Activated naive CD4-positive, alpha-beta T cell treated with anti-CD3 and anti-CD28 coated beads, Interleukin-2, amount 50 U/mL, for 24 hours (primary cell): ENCODE results near the gene HELQ.

Experiments
- H3K27ac Mint-ChIP-seq: one replicate; pipeline ENCODE4 v1.8.0; 2021; ENCODE audit warnings: mild to moderate bottlenecking, mixed read lengths
- H3K27me3 Mint-ChIP-seq: one replicate; pipeline ENCODE4 v1.8.0; 2021; ENCODE audit warnings: mixed read lengths
- H3K36me3 Mint-ChIP-seq: one replicate; pipeline ENCODE4 v1.8.0; 2021; ENCODE audit warnings: mixed read lengths
- H3K4me1 Mint-ChIP-seq: one replicate; pipeline ENCODE4 v1.8.0; 2021; ENCODE audit warnings: mixed read lengths
- H3K4me3 Mint-ChIP-seq: one replicate; pipeline ENCODE4 v1.8.0; 2021; ENCODE audit warnings: mild to moderate bottlenecking, mixed read lengths
- H3K9me3 Mint-ChIP-seq: one replicate; pipeline ENCODE4 v1.8.0; 2021; ENCODE audit warnings: mixed read lengths

HELQ gene

DNA sequence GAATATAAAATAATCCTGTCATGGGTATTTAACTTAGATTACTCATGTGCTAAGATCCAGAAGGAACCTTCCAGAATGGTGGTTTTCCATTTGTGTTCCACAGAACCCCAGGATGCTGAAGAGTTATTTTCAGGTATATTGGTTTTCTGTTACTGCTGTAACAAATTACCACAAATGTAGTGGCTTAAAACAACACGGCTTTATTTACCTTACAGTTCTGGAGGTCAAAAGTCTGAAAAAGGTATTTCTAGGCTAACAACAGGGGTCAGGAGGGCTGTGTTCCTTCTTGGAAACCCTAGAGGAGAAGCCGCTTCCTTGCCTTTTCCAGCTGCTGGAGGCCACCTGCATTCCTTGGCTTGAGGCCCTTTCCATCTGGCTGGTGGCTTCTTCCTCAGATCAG is 63.1 kb downstream of the HELQ start:
- peaks cover 2% of the 10 kb centered on the region for H3K36me3 Mint-ChIP-seq
- no peaks in the 10 kb centered on the region for H3K27me3 Mint-ChIP-seq
- no peak overlapping the region for H3K4me3 Mint-ChIP-seq
- peaks cover 13% of the 10 kb centered on the region for H3K4me1 Mint-ChIP-seq
- no peak overlapping the region for H3K27ac Mint-ChIP-seq
- H3K9me3 Mint-ChIP-seq: no peaks in the 10 kb centered on the region

DNA sequence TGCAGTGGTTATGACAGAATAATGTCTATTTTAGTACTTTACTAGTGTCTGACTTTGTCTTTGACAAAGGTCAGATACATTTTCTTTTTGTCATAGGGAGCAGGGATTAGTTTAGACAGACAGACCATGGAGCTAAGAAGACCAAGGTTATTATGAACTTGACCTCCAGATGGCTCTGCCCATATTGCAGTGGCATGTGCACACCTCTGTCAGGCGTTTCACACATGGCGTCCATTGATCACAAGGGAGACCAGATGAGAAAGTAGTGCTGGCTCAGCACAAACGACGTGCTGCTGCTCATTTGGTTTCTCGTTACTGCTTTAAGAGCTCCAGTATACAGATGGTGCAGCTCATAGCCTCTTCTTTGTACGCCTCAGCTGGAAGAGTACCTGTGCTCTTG is 64.7 kb downstream of the HELQ start:
- Mint-ChIP-seq H3K27ac (no peak overlapping the region), H3K36me3 (no peaks in the 10 kb centered on the region), H3K27me3 (no peaks in the 10 kb centered on the region), H3K4me3 (no peak overlapping the region), H3K4me1 (peaks cover 18% of the 10 kb centered on the region), H3K9me3 (no peaks in the 10 kb centered on the region)

DNA sequence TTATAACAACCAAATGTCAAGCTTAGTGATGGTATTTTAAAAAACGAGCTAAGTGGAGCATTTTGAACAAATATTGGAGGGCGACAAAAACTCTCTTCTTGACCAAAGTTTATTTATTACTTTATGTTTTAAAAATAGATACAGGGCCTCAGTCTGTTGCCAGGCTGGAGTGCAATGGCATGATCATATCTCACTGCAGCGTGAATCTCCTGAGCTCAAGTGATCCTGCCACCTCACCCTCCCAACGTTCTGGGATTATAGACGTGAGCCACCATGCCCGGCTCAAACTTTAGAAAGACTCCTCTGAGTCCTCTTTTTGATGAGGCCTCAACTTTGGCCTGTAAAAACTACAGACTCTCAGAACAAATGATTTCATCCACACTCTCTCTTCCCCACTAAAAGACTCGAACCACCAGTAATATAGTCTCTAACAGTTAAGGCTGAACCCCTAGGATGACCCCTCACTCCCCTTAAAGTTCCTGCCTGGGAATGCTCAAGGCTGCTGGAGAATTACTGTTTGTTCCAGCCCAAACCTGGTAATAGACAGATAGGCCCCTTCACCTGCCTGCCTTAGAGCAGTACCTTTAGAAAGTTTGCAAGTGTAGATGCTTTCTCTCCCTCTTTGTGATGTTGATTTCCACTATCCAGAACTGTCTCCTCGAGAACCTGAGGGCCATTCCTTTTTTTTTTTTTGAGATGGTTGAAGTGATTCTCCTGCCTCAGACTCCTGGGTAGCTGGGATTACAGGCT is 65.7 kb downstream of the HELQ start:
- no peak overlapping the region for H3K27ac Mint-ChIP-seq
- H3K4me1 Mint-ChIP-seq: peaks cover 18% of the 10 kb centered on the region
- H3K27me3 Mint-ChIP-seq: no peaks in the 10 kb centered on the region
- H3K4me3 Mint-ChIP-seq: no peak overlapping the region
- no peaks in the 10 kb centered on the region for H3K9me3 Mint-ChIP-seq
- H3K36me3 Mint-ChIP-seq: no peaks in the 10 kb centered on the region

DNA sequence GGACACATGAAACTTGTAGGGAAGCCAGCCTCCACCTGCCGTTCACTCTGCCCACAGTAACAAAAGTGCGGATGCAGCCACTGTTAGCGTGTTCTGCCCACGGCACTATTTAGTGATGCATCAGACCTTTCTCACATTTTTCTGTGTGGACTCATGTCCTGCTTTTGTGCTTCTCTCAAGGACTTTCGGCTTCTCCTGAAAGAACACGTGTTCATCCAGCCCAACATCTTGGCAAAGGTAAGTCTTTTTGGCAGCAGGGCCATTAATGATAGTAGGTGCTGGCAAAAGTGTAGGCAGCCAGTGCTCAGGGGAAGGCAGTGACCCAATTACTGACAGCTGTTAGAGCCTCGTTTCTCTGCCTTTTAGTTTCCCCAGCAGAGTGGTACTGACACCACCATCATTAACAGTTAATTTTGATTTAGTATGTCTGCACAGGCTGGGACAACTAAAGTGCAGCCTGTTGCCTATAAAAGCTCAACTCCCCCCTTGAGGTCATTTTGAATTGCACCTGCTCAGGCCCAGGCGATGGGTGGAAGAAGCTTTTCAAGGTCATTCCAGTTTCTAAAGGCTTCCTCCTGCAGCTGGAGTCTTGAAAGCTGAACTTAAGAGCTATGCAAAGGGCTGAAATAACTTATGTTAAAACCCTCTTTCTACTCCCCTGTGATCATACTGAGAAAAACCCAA is 66.4 kb downstream of the HELQ start:
- Mint-ChIP-seq H3K36me3 (no peaks in the 10 kb centered on the region), H3K4me1 (peaks cover 18% of the 10 kb centered on the region), H3K27ac (no peak overlapping the region), H3K4me3 (no peak overlapping the region), H3K27me3 (no peaks in the 10 kb centered on the region), H3K9me3 (no peaks in the 10 kb centered on the region)

DNA sequence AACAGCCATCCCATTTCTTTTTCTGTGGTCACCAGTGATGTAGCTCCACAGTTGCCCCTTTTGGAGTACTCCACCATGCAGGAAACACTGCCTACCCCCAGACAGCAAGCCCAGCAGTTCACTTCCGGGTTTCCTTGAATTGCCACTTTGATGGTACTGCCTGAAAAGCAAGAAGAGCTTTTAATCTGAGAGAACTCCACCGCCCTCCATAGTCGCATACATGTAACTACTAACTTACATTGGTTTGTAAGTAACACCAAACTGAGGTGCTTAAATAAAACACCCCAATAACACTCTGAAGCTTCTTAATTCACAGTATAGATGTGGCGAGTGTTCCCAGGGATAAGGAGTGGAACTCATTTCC is 67.3 kb downstream of the HELQ start:
- H3K4me3 Mint-ChIP-seq: no peak overlapping the region
- H3K9me3 Mint-ChIP-seq: no peaks in the 10 kb centered on the region
- peaks cover 18% of the 10 kb centered on the region for H3K4me1 Mint-ChIP-seq
- H3K27me3 Mint-ChIP-seq: no peaks in the 10 kb centered on the region
- no peaks in the 10 kb centered on the region for H3K36me3 Mint-ChIP-seq
- peak overlapping the region; percentile 89 for H3K27ac Mint-ChIP-seq

DNA sequence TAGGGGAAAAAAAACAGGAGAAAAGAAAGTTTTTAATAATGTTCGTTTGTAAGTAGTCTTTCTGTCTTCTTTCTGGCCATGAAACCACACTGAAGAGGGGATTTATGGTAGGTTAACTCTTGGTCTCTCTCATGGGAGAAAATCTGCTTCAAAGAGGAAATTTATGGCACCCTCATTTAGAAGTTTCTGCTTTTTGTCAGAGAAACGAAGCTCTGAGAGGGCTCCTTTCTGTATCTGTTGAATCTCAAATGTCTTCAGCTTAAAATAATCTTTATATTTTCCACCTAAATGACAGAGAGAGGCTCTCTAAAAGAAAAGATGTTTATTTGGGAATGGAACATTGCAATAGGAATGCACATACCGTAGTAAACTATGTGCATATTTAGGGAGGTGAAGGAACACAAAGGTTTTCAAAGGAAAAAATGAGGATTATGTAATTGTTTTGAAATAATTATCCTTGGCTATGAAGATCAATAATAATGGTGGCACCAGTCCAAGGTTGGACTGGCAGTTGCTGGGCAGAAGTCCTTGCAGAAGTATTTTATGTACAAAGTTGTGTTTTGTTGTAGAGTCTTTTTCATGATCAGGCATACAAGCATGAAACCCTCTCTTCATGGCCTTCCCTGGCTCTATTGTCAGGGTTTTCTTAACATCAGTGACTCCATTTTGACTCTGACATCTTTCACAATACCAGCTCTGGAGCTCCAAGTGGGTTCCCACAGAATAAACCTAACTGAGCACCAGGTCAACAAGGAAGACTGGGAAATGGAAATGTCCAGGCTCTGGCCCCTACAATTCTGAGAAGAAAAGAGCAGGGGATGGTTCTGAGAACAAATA is 67.9 kb downstream of the HELQ start:
- Mint-ChIP-seq H3K27ac (peak overlapping the region; percentile 89), H3K4me1 (peaks cover 18% of the 10 kb centered on the region)

DNA sequence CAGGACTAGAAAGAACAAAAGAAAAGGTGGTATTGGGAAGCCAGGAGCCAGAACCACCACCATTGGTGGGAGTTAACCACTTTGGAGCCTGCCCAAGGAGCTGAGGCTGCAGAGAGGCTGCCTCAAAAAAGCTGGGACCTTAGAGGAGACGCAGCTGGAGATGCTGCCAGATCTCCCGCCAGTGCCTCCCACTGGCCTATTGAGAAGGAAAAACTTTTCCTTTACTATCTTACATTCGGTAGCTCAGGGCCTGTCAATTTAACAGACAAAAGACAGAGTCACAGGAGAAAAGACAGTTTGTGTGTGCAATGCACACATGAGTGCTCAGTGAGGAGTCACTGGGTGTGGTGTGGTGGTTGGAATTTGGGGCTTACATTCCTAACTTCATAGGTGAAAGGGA is 68.6 kb downstream of the HELQ start:
- no peak overlapping the region for H3K27ac Mint-ChIP-seq
- H3K4me1 Mint-ChIP-seq: peaks cover 18% of the 10 kb centered on the region
- H3K27me3 Mint-ChIP-seq: no peaks in the 10 kb centered on the region
- no peaks in the 10 kb centered on the region for H3K36me3 Mint-ChIP-seq
- H3K4me3 Mint-ChIP-seq: no peak overlapping the region
- H3K9me3 Mint-ChIP-seq: no peaks in the 10 kb centered on the region

More for the DNA sequence above, 67.9 kb downstream of the HELQ start:
- no peak overlapping the region for H3K4me3 Mint-ChIP-seq
- H3K27me3 Mint-ChIP-seq: no peaks in the 10 kb centered on the region
- no peaks in the 10 kb centered on the region for H3K9me3 Mint-ChIP-seq
- no peaks in the 10 kb centered on the region for H3K36me3 Mint-ChIP-seq

DNA sequence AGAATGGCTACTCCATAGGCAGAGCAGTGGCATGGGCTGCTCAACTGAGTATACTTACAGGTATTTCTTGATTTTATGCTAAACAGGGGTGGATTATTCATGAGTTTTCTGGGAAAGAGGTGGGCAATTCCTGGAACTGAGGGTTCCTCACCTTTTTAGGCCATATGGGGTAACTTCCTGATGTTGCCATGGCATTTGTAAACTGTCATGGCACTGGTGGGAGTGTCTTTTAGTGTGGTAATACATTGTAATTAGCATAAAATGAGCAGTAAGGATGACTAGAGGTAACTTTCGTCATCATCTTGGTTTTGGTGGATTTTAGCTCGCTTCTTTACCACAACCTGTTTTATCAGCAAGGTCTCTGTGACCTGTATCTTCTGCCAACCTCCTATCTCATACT is 72.8 kb downstream of the HELQ start:
- H3K4me1 Mint-ChIP-seq: peaks cover 8% of the 10 kb centered on the region
- H3K4me3 Mint-ChIP-seq: no peak overlapping the region
- peaks cover 4% of the 10 kb centered on the region for H3K9me3 Mint-ChIP-seq
- no peaks in the 10 kb centered on the region for H3K27me3 Mint-ChIP-seq
- no peaks in the 10 kb centered on the region for H3K36me3 Mint-ChIP-seq
- no peak overlapping the region for H3K27ac Mint-ChIP-seq

DNA sequence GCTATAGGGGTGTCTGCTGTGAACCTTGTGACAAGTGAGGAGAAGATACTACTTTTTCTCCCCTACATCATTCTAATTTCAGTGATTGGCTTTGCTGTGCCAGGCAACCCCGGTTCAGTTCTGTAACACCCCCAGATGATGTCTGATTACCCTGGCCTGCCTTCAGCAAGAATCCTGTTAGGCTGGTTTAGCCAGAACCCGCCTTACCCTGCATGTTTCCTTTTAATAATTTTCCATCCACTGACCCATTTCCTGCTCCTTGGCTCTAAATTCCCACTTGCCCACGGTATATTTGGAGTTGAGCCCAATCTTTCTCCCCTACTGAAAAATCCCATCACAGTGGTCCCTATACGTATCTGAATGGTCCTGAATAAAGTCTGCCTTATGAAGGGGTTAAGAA is 74.5 kb downstream of the HELQ start:
- peaks cover 4% of the 10 kb centered on the region for H3K9me3 Mint-ChIP-seq
- no peaks in the 10 kb centered on the region for H3K27me3 Mint-ChIP-seq

DNA sequence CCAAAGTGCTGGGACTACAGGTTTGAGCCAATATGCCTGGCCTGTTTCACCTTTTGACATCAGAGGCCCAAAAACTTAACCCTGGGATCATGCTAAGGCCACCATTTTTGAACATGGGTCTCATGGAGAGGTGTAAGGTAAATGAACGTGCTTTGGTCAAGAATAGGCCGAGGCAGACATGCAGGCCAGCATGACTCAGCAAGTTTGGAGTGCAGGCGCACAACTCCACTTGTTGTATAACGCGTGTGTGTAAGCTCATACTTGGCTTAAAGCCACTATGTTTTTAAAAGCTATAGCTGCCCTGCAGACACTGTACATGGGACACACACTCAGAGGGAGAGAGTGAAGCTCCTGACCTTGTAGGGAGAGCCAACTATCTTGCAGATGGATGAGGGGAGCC is 77.2 kb downstream of the HELQ start:
- Mint-ChIP-seq H3K4me3 (no peak overlapping the region), H3K4me1 (no peaks in the 10 kb centered on the region), H3K27ac (no peak overlapping the region), H3K27me3 (peaks cover 5% of the 10 kb centered on the region), H3K9me3 (peaks cover 4% of the 10 kb centered on the region), H3K36me3 (peaks cover 6% of the 10 kb centered on the region)

More for the DNA sequence above, 74.5 kb downstream of the HELQ start:
- Mint-ChIP-seq H3K4me3 (no peak overlapping the region), H3K36me3 (peaks cover 1% of the 10 kb centered on the region), H3K4me1 (no peaks in the 10 kb centered on the region), H3K27ac (no peak overlapping the region)

DNA sequence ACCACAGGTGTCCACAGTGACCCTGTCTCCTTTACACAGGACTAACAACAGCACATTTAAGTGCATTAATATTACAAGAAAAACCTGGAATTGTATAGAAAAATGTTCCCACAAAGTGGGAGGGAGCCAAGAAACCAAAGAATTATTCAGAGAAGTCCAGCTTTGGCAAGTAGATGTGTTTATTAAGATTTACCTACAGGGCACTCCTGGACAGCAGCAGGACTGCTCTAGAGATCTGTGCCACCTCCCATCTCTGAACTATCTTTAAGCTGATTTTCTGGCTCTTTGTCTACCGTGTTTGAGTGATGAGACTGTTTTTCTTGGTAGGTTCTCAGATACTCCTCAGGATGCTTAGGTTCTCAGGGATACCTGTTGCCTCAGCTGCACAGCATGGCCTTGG is 82.7 kb downstream of the HELQ start:
- Mint-ChIP-seq H3K4me1 (no peaks in the 10 kb centered on the region), H3K9me3 (no peaks in the 10 kb centered on the region), H3K27ac (no peak overlapping the region), H3K4me3 (no peak overlapping the region), H3K36me3 (peaks cover 6% of the 10 kb centered on the region), H3K27me3 (peaks cover 5% of the 10 kb centered on the region)

DNA sequence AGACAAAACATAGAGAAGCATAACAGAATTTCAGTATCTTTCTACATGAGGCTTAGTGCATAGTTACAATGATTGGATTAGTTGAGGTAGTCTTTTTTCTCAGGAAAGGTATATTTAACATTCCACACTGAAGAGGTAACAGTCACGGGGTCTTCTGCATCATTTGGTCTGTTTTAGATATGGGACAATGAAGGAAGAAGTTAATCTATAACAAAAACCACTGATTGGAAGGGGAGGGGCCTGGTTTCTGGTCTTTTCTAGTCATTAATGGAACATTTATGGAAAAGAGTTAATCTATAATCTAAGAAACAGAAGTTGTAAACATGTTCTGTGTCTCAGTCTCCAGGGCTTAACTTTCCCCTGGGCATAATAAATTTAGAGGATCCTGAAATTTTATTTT is 83.7 kb downstream of the HELQ start:
- H3K4me1 Mint-ChIP-seq: no peaks in the 10 kb centered on the region
- no peaks in the 10 kb centered on the region for H3K9me3 Mint-ChIP-seq
- peaks cover 5% of the 10 kb centered on the region for H3K27me3 Mint-ChIP-seq
- H3K27ac Mint-ChIP-seq: no peak overlapping the region
- peaks cover 6% of the 10 kb centered on the region for H3K36me3 Mint-ChIP-seq
- H3K4me3 Mint-ChIP-seq: no peak overlapping the region

DNA sequence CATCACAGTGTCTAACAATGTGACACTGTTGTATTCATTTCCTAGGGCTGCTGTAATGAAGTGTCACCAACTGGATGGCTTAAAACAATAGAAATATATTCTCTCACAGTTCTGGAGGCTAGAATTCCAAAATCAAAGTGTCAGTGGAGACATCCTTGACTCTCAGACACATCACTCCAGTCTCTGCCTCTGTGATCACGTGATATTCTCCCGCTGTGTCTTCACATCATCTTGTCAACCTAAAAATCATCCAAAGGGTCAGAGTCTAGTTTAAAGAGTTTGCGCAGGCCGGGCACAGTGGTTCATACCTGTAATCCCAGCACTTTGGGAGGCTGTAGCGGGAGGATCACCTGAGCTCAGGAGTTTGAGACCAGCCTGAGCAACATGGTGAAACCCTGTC is 84.4 kb downstream of the HELQ start:
- peaks cover 5% of the 10 kb centered on the region for H3K27me3 Mint-ChIP-seq
- H3K4me1 Mint-ChIP-seq: no peaks in the 10 kb centered on the region
- H3K27ac Mint-ChIP-seq: no peak overlapping the region
- H3K36me3 Mint-ChIP-seq: peaks cover 5% of the 10 kb centered on the region
- H3K9me3 Mint-ChIP-seq: no peaks in the 10 kb centered on the region
- H3K4me3 Mint-ChIP-seq: no peak overlapping the region

DNA sequence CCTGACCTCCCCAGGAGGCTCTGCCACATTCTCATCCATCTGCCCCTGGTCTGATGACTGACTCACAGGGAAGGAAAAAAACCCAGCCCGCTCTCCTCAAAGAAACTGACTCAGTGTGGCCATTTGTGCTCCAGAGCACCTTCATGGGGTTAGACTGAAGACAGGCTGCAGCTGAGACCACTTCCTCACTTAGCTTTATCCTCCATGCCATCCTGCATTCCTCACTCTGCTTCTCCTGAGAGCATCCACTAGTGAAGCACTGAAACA is 85.0 kb downstream of the HELQ start:
- Mint-ChIP-seq H3K27me3 (no peaks in the 10 kb centered on the region), H3K4me1 (no peaks in the 10 kb centered on the region), H3K9me3 (no peaks in the 10 kb centered on the region), H3K4me3 (no peak overlapping the region), H3K36me3 (no peaks in the 10 kb centered on the region), H3K27ac (no peak overlapping the region)

DNA sequence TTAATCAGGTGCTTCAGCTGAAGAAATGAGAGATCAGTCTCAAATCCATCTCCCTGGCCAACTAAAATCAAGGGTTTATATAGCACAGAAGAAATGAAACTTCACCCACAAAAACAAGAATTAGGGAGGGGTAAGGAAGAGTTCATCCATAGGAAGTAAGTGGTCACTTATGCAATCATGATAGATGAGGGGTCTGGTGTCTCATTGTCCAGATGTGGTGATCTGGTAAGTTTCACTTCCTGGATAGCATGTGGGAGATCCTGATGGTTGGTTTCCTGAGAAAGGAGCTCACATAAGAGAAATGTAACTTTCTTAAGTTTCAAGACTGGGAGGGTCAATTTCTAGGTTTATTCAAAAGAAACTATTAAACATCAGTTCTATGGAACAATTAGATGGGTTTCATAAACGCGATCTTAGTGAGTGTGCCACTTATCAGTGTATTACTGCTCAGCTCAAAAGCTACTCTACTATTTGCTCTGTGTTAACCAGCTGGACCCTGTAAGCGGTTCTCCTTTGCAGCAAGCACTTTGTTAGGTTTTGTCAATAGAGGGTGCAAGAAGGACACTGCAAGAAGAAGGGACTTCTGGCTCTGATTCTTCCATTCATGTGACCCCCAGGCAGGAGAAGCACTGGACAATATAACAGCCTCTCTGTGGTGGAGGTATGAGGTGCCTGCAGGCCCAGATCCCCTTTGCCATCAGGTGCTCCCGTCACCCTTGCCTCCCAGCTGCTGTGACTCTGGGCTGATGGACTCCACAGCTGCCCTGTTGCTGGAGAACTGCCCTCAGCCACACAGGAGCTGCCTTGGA is 85.6 kb downstream of the HELQ start:
- no peaks in the 10 kb centered on the region for H3K4me1 Mint-ChIP-seq
- no peaks in the 10 kb centered on the region for H3K9me3 Mint-ChIP-seq
- H3K36me3 Mint-ChIP-seq: no peaks in the 10 kb centered on the region
- no peak overlapping the region for H3K27ac Mint-ChIP-seq
- peaks cover 2% of the 10 kb centered on the region for H3K27me3 Mint-ChIP-seq
- no peak overlapping the region for H3K4me3 Mint-ChIP-seq
